A673 (cell line): ENCODE results near the gene CCBE1. TPM values are rescaled to one million over a fixed set of nuclear protein-coding genes. Genes with fewer than 3 reads are reported as not detected.

Experiments
- BruUV-seq: library from RNA; stranded (reverse); fragments of 400-500 nt; replicated peaks from 2 replicates; lab custom pipeline; 2021; lab: Mats Ljungman, UMichigan
- CTCF ChIA-PET: fragments of 300-600 bp; sonication (Branson Sonifier 250); formaldehyde crosslinking; loops from one replicate; lab custom pipeline; 2022; ENCODE audit warnings: antibody characterized with exemption; lab: Charles Lee
- POLR2A ChIA-PET: fragments of 300-600 bp; sonication (Branson Sonifier 250); formaldehyde crosslinking; loops from one replicate; lab custom pipeline; 2022; ENCODE audit warnings: antibody characterized with exemption; ENCODE audit not compliant: low non-redundant PET; lab: Charles Lee
- DNase-seq: peaks from one replicate; pipeline ENCODE4 v3.0.0-alpha.2; 2015; ENCODE audit warnings: low spot score
- H3K27ac ChIP-seq: fragments of 200-600 bp; sonication (generic); 2 replicates; pipeline ENCODE4 v1.5.1; 2016; ENCODE audit warnings: mixed run types, low read depth, mild to moderate bottlenecking, mixed read lengths, antibody characterized with exemption, low read length; ENCODE audit not compliant: poor library complexity, severe bottlenecking
- H3K27me3 ChIP-seq: fragments of 200-600 bp; sonication (generic); replicated peaks from 2 replicates; pipeline ENCODE4 v1.6.1; 2017; ENCODE audit warnings: mixed run types, low read depth, mild to moderate bottlenecking, mixed read lengths, antibody characterized with exemption, low read length; ENCODE audit not compliant: insufficient read depth, poor library complexity
- H3K36me3 ChIP-seq: fragments of 200-600 bp; sonication (generic); 2 replicates; pipeline ENCODE4 v1.6.1; 2016; ENCODE audit warnings: mixed run types, mild to moderate bottlenecking, mixed read lengths, antibody characterized with exemption, low read length; ENCODE audit not compliant: insufficient read depth, poor library complexity, severe bottlenecking
- H3K4me1 ChIP-seq: fragments of 200-600 bp; sonication (generic); 2 replicates; pipeline ENCODE4 v1.6.1; 2017; ENCODE audit warnings: mixed run types, mild to moderate bottlenecking, mixed read lengths, antibody characterized with exemption, low read length; ENCODE audit not compliant: insufficient read depth, poor library complexity, severe bottlenecking
- H3K4me3 ChIP-seq: fragments of 200-600 bp; sonication (generic); 2 replicates; pipeline ENCODE4 v1.5.1; 2016; ENCODE audit warnings: low read depth, mixed run types, mild to moderate bottlenecking, mixed read lengths, low read length; ENCODE audit not compliant: poor library complexity, severe bottlenecking
- H3K9me3 ChIP-seq: fragments of 200-600 bp; sonication (generic); 2 replicates; pipeline ENCODE4 v1.6.1; 2016; ENCODE audit warnings: mixed run types, low read depth, mild to moderate bottlenecking, mixed read lengths, antibody characterized with exemption, low read length; ENCODE audit not compliant: poor library complexity, severe bottlenecking
- CTCF ChIP-seq: fragments of 300-800, 200-600 bp; sonication (generic); conservative IDR thresholded peaks from 2 replicates; pipeline ENCODE4 v1.5.1; 2017; ENCODE audit warnings: low read depth, mild to moderate bottlenecking, antibody characterized with exemption, low read length, moderate library complexity, mixed read lengths
- EZH2 ChIP-seq: fragments of 200-600 bp; sonication (generic); IDR thresholded peaks from 2 replicates; pipeline ENCODE4 v1.6.1; 2017; ENCODE audit warnings: borderline replicate concordance, low read depth, mild to moderate bottlenecking, mixed read lengths, antibody characterized with exemption, low read length; ENCODE audit not compliant: poor library complexity, severe bottlenecking
- intact Hi-C: fragments of 100-400 bp; cut with micrococcal nuclease; formaldehyde crosslinking; loops from one replicate; pipeline ENCODE4 v1.10.0; 2022; ENCODE audit not compliant: unreplicated experiment
- total RNA-seq: library from RNA; stranded (reverse); gene quantifications from 2 replicates; pipeline ENCODE4 v1.2.3, GENCODE V29; 2021

Gene CCBE1
- total RNA-seq, 1 experiment from 2014 or later = not detected

DNA sequence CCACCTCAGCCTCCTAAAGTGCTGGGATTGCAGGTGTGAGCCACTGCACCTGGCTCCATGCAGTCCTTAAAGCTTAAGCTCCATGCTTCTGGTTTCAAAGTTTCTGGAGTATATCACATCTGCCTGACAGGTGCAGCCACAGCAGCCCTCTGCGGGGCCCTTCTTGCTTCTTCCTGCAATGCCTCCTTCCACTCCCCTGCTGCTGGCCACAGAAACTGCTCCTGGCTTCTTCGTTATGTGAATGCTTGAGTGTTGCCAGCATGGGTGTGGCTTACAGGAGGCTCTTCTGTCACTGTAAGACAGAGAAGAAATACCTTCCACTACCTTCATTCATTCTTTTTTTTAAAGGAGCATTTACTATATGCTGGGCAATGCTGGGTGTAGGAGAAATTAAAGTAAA, 10.1 kb upstream of the CCBE1 start:
- no peak for TF ChIP-seq CTCF
- no peak for TF ChIP-seq EZH2
- Histone ChIP-seq H3K4me3 (no peak overlapping the region), H3K36me3 (no peaks in the 10 kb centered on the region), H3K4me1 (no peaks in the 10 kb centered on the region), H3K9me3 (no peaks in the 10 kb centered on the region), H3K27me3 (no peaks in the 10 kb centered on the region), H3K27ac (no peak overlapping the region)
- no TSS peak for BruUV-seq
- no peak for DNase-seq
- intact Hi-C loops = no loop called here
- ChIA-PET POLR2A (no interaction called here), CTCF (no interaction called here)

DNA sequence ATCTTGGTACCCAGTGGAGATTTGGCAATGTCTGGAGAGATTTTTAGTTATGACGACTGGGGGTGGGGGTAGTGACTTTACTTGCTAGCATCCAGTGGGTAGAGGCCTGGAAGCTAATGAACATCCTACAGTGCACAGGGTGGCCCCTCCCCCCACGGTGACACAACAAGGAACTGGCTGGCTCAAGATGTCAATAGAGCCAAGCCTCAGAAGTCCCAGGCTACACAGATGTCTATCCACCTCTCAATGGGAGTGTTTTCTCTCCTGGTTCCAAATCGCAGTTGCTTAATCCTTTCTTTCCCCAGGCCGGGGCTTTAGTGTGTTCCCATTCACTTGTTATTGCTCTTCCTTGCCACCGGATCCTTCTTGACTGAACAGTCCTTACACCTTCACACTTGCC, 9.3 kb upstream of the CCBE1 start:
- no peaks in the 10 kb centered on the region for H3K9me3 ChIP-seq
- CTCF ChIA-PET = interaction anchor here (1.2 kb wide), 1 partner anchor 9 kb away, joined by 4 read pairs; the partner anchor contains the start of gene CCBE1

GRCh38 chr18:59705145-59705544, 7.9 kb upstream of the CCBE1 start:
- BruUV-seq = no TSS peak
- ChIA-PET POLR2A (no interaction called here), CTCF (interaction anchor here (1.2 kb wide), 1 partner anchor 8 kb away, joined by 4 read pairs; the partner anchor contains the start of gene CCBE1)
- Histone ChIP-seq H3K27ac (no peak overlapping the region), H3K36me3 (no peaks in the 10 kb centered on the region), H3K4me1 (no peaks in the 10 kb centered on the region), H3K4me3 (no peak overlapping the region), H3K27me3 (no peaks in the 10 kb centered on the region), H3K9me3 (no peaks in the 10 kb centered on the region)
- intact Hi-C loops = no loop called here
- DNase-seq = no peak
- no peak for TF ChIP-seq CTCF

More for the DNA sequence above, 9.3 kb upstream of the CCBE1 start:
- BruUV-seq = no TSS peak
- Histone ChIP-seq H3K27me3 (no peaks in the 10 kb centered on the region), H3K27ac (no peak overlapping the region), H3K4me3 (no peak overlapping the region), H3K36me3 (no peaks in the 10 kb centered on the region), H3K4me1 (no peaks in the 10 kb centered on the region)
- POLR2A ChIA-PET = no interaction called here
- no peak for TF ChIP-seq CTCF
- no peak for TF ChIP-seq EZH2
- no peak for DNase-seq
- intact Hi-C loops = no loop called here
